GM19397 (cell line): ENCODE data around the gene ZNF217.
"Not testable (repeated sequence)": the region's sequence is repeated elsewhere in the genome, so short reads cannot be mapped to it uniquely, and the experiment has no call there.

Experiments
- ATAC-seq: cut with Tn5 transposase; IDR thresholded peaks from one replicate; pipeline ENCODE4 v1.9.1; 2021; ENCODE audit warnings: mild to moderate bottlenecking, moderate library complexity; ENCODE audit not compliant: unreplicated experiment

The ZNF217 gene

GRCh38 chr20:53593466-53594007 is at the start of gene ZNF217:
Gene ZNF217, minus strand, starts transcription at chr20:53593839. Its CDS starts 11,013 bp downstream, at chr20:53582826.
- peak; percentile 28 for ATAC-seq

- ATAC-seq = peak; percentile 89
Observed at GRCh38 chr20:53643031-53643832, 49.6 kb upstream of the ZNF217 start.

- peak; percentile 36 for ATAC-seq
Observed at GRCh38 chr20:53642196-53643030, 48.8 kb upstream of the ZNF217 start.

GRCh38 chr20:53639647-53640440 is 46.2 kb upstream of the ZNF217 start:
- ATAC-seq = no peak

GRCh38 chr20:53639128-53639527 is 45.5 kb upstream of the ZNF217 start:
- no peak for ATAC-seq

- ATAC-seq = not testable (repeated sequence)
Observed at GRCh38 chr20:53637310-53637709, 43.7 kb upstream of the ZNF217 start.

GRCh38 chr20:53636540-53637097 is 43.0 kb upstream of the ZNF217 start:
- ATAC-seq = no peak

- no peak for ATAC-seq
Observed at GRCh38 chr20:53635221-53635620, 41.6 kb upstream of the ZNF217 start.

- ATAC-seq = no peak
Observed at GRCh38 chr20:53631909-53632662, 38.4 kb upstream of the ZNF217 start.

GRCh38 chr20:53629436-53629835 is 35.8 kb upstream of the ZNF217 start:
- no peak for ATAC-seq

- not testable (repeated sequence) for ATAC-seq
Observed at GRCh38 chr20:53628758-53629157, 35.1 kb upstream of the ZNF217 start.

- ATAC-seq = no peak
Observed at GRCh38 chr20:53628076-53628475, 34.4 kb upstream of the ZNF217 start.

- not testable (repeated sequence) for ATAC-seq
Observed at GRCh38 chr20:53627001-53627400, 33.4 kb upstream of the ZNF217 start.

- no peak for ATAC-seq
Observed at GRCh38 chr20:53626584-53626983, 32.9 kb upstream of the ZNF217 start.

- ATAC-seq = no peak
Observed at GRCh38 chr20:53625311-53626129, 31.9 kb upstream of the ZNF217 start.

GRCh38 chr20:53624927-53625250 is 31.2 kb upstream of the ZNF217 start:
- not testable (repeated sequence) for ATAC-seq

GRCh38 chr20:53623454-53624211 is 30.0 kb upstream of the ZNF217 start:
- ATAC-seq = peak; percentile 50

GRCh38 chr20:53623134-53623453 is 29.5 kb upstream of the ZNF217 start:
- peak; percentile 16 for ATAC-seq
